Globus pallidus (tissue), 1 donor: ENCODE measurements around the gene S100A10.

Experiments
- DNase-seq: peaks from one replicate; pipeline ENCODE4 v3.0.0-alpha.2; 2015; ENCODE audit warnings: low spot score

The S100A10 gene

GRCh38 chr1:151935894-151936602 lies 57.6 kb downstream of the S100A10 start:
- DNase-seq = no peak

DNA sequence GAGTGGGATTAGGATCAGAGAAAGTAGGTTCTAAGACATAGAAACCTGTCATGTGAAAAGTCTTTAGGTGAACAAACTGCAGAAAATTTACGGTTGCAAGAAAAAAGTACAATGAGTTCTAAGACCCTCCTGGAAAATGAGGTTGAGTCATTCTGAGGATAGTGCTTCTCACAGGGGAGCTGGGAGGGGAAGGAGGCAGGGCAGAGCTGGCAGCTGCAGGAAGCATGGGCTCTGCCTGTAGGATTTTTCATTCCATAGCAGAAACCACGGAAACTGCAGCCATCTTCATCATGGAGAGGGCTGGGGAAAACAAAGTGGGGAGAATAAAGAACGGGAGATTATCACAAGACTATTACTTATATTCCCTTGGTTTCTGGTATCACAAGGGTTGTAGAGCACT lies 58.5 kb downstream of the S100A10 start:
- no peak for DNase-seq

DNA sequence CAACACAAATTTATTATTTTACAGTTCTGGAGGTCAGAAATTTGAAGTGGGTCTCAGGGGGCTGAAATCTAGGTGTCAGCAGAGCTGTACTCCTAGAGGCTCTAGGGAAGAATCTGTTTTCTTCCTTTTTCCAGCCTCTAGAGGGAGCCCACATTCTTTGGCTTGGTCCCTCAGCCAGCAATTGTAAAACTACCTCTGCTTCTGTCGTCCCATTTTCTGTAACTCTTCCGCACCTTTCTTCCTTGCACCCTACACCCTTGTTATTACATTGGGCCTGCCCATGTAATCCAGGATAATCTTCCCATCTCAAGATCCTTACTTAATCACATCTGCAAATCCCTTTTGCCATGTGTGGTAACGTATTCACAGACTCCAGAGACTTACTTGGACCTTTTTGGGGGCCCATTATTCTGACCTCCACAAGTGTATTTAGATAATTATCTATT lies 59.6 kb downstream of the S100A10 start:
- peak; percentile 42 for DNase-seq
